ACC112 (cell line): ENCODE data around the gene PIK3CG.
"Not testable (repeated sequence)": the region's sequence is repeated elsewhere in the genome, so short reads cannot be mapped to it uniquely, and the experiment has no call there.

ENCODE experiments used
- H2AFZ ChIP-seq: fragments of 200-600 bp; sonication (generic); one replicate; pipeline ENCODE4 v1.6.0; 2017; ENCODE audit warnings: antibody characterized with exemption, low read length; ENCODE audit not compliant: unreplicated experiment
- H3K27ac ChIP-seq: fragments of 200-600 bp; sonication (generic); 2 replicates; pipeline ENCODE4 v1.5.1; 2014; ENCODE audit warnings: low read depth, mild to moderate bottlenecking, antibody characterized with exemption, low read length, moderate library complexity
- H3K27me3 ChIP-seq: fragments of 200-600 bp; sonication (generic); 2 replicates; pipeline ENCODE4 v1.6.1; 2014; ENCODE audit warnings: mild to moderate bottlenecking, antibody characterized with exemption, low read length, moderate library complexity, mixed read lengths; ENCODE audit not compliant: insufficient read depth
- H3K36me3 ChIP-seq: fragments of 200-600 bp; sonication (generic); 2 replicates; pipeline ENCODE4 v1.6.1; 2016; ENCODE audit warnings: mild to moderate bottlenecking, antibody characterized with exemption, low read length, moderate library complexity, mixed read lengths; ENCODE audit not compliant: insufficient read depth
- H3K4me1 ChIP-seq: fragments of 200-600 bp; sonication (generic); one replicate; pipeline ENCODE4 v1.6.1; 2016; ENCODE audit warnings: low read length, mixed read lengths; ENCODE audit not compliant: insufficient read depth, unreplicated experiment, control insufficient read depth
- H3K4me3 ChIP-seq: fragments of 200-600 bp; sonication (generic); 2 replicates; pipeline ENCODE4 v1.5.1; 2014; ENCODE audit warnings: mild to moderate bottlenecking, low read depth, low read length
- H3K79me2 ChIP-seq: fragments of 200-600 bp; sonication (generic); one replicate; pipeline ENCODE4 v1.6.0; 2016; ENCODE audit warnings: low read length; ENCODE audit not compliant: control insufficient read depth, unreplicated experiment, insufficient read depth

The PIK3CG gene

DNA sequence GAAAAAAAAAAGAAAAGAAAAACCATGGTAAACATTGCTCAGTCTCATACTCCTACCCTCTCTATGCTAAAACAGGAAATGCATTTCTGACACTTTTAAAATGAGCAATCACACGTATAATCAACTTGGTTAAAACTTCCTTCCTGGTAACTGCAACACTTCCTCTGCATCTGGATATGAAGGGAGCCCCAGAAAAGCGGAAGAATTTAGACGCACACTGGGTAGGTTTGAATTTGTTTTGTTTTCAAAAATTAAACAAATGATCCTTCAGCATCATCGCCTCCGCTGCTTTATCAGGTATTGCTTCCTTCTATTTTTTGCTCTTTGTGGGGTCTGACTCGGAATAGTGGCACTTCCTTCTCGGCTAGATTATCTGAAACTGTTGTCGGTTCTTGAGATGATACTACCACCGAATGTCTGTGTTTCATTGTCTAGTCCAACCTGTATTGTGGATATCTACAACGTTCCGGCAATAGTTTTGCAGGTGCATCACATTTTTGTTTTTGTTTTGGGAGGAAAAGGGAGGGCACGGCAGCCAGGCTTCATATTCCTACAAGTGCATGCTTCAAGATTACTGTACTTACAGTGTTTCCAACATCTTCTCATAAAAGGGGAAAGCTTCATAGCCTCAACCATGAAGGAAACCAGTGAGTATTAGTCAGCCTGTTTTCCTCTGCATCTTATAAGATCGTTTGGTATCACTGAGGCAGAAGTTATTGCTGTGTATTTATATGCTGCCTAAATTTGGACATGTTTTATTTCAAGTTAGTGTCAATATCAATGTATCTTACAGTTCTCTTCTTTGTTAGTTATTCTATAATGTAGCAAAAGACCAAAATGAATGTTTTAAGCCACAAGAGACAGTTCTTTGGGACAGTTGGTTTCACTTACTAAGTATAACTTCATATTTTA is at the start of gene PIK3CG:
TSS of gene PIK3CG (plus strand) at position 153 of the 912 bp plus-strand sequence. CDS start 2,280 bp downstream, outside the sequence.
- H3K27me3 ChIP-seq = peaks cover 28% of the 10 kb centered on the region
- H3K4me1 ChIP-seq = no peaks in the 10 kb centered on the region
- no peak within 1 kb of the TSS for H3K4me3 ChIP-seq
- no peaks in the 10 kb centered on the region for H3K79me2 ChIP-seq
- H3K27ac ChIP-seq = no peak within 1 kb of the TSS
- H3K36me3 ChIP-seq = no peaks in the 10 kb centered on the region
- no peak within 1 kb of the TSS for H2AFZ ChIP-seq

DNA sequence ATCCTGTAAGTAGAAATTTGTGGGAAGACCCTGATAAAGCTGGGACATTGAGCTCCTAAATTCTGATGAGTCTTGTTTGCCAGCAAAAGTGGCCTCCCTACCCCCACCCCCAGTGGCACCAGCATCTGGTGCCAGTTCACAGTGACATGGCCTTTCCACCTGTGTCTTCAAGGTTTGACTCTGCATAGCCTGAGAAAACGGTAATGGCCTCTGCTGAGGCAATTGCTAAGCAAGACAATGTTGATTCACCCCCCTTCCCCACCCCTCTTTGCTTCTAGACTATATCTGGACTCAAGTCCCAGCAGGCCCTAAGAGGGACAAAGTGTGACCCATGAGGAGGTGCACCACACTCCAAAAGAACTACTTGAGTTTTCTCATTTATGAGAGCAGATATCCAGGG is 48.0 kb upstream of the PIK3CG start:
- Histone ChIP-seq H3K27me3 (no peaks in the 10 kb centered on the region), H2AFZ (no peak overlapping the region), H3K4me3 (no peak overlapping the region), H3K36me3 (no peaks in the 10 kb centered on the region), H3K27ac (no peak overlapping the region), H3K79me2 (no peaks in the 10 kb centered on the region), H3K4me1 (no peaks in the 10 kb centered on the region)

DNA sequence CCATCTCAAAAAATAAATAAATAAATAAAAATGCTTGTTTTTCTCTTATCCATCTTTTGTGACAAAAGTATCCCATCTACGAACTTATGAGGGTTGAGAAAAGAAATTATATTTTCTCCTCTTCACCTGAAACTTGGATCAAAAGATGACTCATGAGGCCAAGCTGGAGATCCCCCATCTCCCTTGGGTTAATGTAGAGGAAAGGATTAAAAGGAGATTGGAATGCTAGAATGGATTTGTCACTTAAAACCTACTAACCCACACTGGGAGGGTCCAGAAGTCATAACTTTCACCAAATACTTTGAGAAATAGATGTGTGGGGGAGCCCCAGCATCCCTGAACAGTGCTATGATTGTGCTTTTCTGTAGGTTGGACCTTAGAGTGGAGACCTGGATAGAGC is 46.3 kb upstream of the PIK3CG start:
- no peaks in the 10 kb centered on the region for H3K27me3 ChIP-seq
- H3K27ac ChIP-seq = no peak overlapping the region
- no peak overlapping the region for H3K4me3 ChIP-seq
- H2AFZ ChIP-seq = no peak overlapping the region
- no peaks in the 10 kb centered on the region for H3K36me3 ChIP-seq
- H3K4me1 ChIP-seq = no peaks in the 10 kb centered on the region
- H3K79me2 ChIP-seq = no peaks in the 10 kb centered on the region

DNA sequence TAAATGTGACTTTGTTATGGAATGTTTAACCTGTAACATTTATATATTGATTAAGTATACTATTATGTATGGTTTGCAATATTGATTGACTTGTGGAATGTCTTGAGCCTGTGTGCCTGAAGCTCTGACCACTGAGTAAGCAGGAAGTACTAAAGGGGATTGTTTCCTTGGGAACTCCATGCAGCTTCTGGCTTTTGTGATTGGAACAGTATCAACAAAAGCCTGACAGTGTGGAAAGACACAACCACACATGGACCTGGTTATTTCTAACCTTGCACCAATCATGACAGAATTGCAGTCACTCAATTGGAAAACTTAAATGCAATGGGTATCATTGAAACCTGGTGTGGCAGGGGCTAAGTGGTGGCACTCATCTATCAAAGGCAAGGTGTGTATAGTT is 45.5 kb upstream of the PIK3CG start:
- no peaks in the 10 kb centered on the region for H3K27me3 ChIP-seq
- no peak overlapping the region for H3K4me3 ChIP-seq
- no peak overlapping the region for H2AFZ ChIP-seq
- no peaks in the 10 kb centered on the region for H3K79me2 ChIP-seq
- no peaks in the 10 kb centered on the region for H3K4me1 ChIP-seq
- no peaks in the 10 kb centered on the region for H3K36me3 ChIP-seq
- H3K27ac ChIP-seq = no peak overlapping the region

DNA sequence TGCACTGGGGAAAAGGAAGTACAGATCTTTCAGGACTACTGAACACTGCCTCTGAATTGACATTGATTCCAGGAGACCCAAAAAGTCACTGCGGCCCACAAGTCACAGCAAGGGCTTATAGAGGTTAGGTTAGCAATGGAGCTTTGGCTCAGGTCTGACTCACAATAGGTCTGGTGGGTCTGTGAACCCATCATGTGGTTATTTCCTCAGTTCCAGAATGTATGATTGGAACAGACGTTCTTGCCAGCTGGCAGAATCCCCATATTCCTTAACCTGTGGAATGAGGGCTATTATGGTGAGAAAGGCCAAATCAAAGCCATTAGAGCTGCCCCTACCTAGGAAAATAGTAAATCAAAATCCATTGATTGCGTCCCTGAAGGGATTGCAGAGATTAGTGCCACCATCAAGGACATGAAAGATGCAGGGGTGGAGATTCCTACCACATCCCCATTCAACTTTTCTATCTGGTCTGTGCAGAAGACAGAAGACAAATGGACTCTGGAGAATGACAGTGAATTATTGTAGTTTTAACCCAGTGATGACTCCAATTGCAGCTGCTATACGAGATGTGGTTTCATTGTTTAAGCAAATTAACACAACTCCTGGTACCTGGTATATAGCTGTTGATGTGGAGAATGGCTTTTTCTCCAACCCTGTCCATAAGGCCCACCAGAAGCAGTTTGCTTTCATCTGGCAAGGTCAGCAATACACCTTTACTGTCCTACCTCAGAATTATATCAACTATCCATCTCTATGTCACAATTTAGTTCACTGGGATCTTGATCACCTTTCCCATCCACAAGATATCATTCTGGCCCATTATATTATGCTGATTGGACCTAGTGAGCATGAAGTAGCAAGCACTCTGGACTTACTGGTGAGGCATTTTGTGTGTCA is 44.5 kb upstream of the PIK3CG start:
- Histone ChIP-seq H3K4me1 (no peaks in the 10 kb centered on the region), H3K36me3 (no peaks in the 10 kb centered on the region), H3K4me3 (no peak overlapping the region), H3K27ac (no peak overlapping the region), H2AFZ (no peak overlapping the region), H3K27me3 (no peaks in the 10 kb centered on the region), H3K79me2 (no peaks in the 10 kb centered on the region)

DNA sequence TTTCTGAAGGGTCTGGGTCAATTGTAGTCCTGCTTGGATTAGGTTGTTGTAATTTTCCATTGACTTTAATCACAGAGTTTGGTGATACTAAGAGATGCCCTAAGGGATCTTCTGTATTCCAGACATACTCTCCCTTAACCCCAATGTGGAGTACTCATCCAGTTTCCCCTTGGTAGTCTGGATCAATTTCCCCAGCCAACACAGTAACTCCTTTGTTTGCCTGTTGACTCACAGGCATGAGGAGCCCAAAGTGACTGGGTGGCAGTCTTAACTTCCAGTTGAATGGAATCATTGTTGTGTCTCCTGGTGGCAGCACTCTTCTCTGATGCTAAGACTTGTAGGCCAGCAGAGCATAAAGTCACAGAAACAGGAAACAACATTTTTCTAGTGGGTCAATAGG is 41.5 kb upstream of the PIK3CG start:
- H3K27me3 ChIP-seq = no peaks in the 10 kb centered on the region
- H2AFZ ChIP-seq = no peak overlapping the region
- no peaks in the 10 kb centered on the region for H3K79me2 ChIP-seq
- no peak overlapping the region for H3K4me3 ChIP-seq
- no peaks in the 10 kb centered on the region for H3K36me3 ChIP-seq
- H3K4me1 ChIP-seq = no peaks in the 10 kb centered on the region
- no peak overlapping the region for H3K27ac ChIP-seq

DNA sequence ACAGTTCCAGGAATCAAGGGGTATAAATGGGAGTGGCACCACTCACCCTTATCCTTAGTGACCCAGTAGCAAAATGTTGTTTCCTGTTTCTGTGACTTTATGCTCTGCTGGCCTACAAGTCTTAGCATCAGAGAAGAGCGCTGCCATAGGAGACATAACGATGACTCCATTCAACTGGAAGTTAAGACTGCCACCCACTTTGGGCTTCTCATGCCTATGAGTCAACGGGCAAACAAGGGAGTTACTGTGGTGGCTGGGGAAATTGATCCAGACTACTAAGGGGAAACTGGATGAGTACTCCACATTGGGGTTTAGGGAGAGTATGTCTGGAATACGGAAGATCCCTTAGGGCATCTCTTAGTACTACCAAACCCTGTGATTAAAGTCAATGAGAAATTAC is 40.6 kb upstream of the PIK3CG start:
- H3K27ac ChIP-seq = no peak overlapping the region
- no peaks in the 10 kb centered on the region for H3K79me2 ChIP-seq
- H2AFZ ChIP-seq = no peak overlapping the region
- no peaks in the 10 kb centered on the region for H3K36me3 ChIP-seq
- no peaks in the 10 kb centered on the region for H3K4me1 ChIP-seq
- no peak overlapping the region for H3K4me3 ChIP-seq
- no peaks in the 10 kb centered on the region for H3K27me3 ChIP-seq

DNA sequence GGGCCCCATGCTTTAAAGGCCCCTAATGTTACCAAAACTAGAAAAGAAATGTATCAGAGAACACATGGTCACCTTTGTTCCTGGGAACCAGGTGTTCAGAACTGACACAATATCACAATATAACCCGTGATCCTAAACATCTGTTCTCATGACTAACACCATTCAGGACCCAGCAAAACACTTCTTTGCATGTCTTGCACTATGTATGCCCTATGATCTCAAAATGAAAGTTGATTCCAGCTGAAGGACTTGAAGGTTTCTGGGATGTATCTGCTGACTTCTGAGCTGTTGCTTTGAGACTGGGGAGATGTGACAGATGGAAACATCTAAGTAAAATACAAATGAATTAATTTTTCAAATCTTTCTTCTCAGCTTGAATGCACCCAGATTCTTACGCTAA is 37.5 kb upstream of the PIK3CG start:
- no peaks in the 10 kb centered on the region for H3K79me2 ChIP-seq
- H2AFZ ChIP-seq = no peak overlapping the region
- H3K27me3 ChIP-seq = peaks cover 4% of the 10 kb centered on the region; the same call in 1 of the 2 replicates
- no peaks in the 10 kb centered on the region for H3K4me1 ChIP-seq
- no peak overlapping the region for H3K4me3 ChIP-seq
- H3K36me3 ChIP-seq = no peaks in the 10 kb centered on the region
- H3K27ac ChIP-seq = no peak overlapping the region

DNA sequence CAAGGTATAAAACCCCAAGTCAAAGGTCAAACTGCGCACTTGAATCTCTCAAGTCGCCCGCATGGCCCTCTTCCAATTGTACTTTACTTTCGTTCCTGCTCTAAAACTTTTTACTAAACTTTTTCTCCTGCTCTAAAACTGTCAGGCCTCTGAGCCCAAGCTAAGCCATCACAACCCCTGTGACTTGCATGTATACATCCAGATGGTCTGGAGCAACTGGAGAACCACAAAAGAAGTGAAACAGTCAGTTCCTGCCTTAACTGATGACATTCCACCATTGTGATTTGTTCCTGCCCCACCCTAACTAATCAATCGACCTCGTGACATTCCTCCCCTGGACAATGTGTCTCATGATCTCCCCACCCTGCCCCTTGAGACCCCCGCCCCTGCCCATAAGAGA is 35.6 kb upstream of the PIK3CG start:
- H3K4me3 ChIP-seq = no peak overlapping the region
- no peak overlapping the region for H3K27ac ChIP-seq
- H3K4me1 ChIP-seq = no peaks in the 10 kb centered on the region
- no peaks in the 10 kb centered on the region for H3K36me3 ChIP-seq
- H2AFZ ChIP-seq = no peak overlapping the region
- peaks cover 9% of the 10 kb centered on the region for H3K27me3 ChIP-seq
- no peaks in the 10 kb centered on the region for H3K79me2 ChIP-seq

DNA sequence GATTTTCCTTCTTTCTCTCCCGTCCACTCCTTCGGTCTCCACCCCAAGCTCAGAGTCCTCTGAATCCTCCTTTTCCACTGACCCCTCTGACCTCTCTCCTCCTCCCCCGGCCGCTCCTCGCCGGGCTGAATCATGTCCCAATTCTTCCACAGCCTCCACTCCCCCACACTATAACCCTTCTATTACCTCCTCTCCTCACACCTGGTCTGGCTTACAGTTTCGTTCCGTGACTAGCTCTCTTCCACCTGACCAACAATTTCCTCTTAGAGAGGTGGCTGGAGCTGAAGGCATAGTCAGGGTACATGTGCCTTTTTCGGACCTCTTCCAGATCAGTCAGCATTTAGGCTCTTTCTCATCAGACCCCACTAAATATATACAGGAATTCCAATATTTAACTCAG is 34.2 kb upstream of the PIK3CG start:
- H3K79me2 ChIP-seq, H3K36me3 ChIP-seq, H2AFZ ChIP-seq, H3K27me3 ChIP-seq, H3K27ac ChIP-seq, H3K4me1 ChIP-seq, H3K4me3 ChIP-seq: not testable (repeated sequence)
